Right cardiac atrium (tissue), 5 donors: Measurements from ENCODE around the gene ACSL5. TPM values are rescaled to one million over a fixed set of nuclear protein-coding genes. Genes with fewer than 3 reads are reported as not detected.
"Not testable (repeated sequence)": the region's sequence is repeated elsewhere in the genome, so short reads cannot be mapped to it uniquely, and the experiment has no call there.

Source experiments
- ATAC-seq, 2 donors: fragments of 200-7000 bp; cut with Tn5 transposase; one replicate each; pipeline versions ENCODE4 v1.8.0 to v1.9.1; 2020; ENCODE audit warnings: moderate library complexity in 2 of 2, mild to moderate bottlenecking in 1 of 2
- DNase-seq, 3 donors: peaks; one replicate each; pipeline ENCODE4 v3.0.0-alpha.2; 2020
- H3K27ac ChIP-seq: one replicate; pipeline ENCODE4 v1.5.1; 2013; ENCODE audit warnings: mild to moderate bottlenecking, low read length, control low read depth, moderate library complexity
- H3K27me3 ChIP-seq: one replicate; pipeline ENCODE4 v1.6.1; 2013; ENCODE audit not compliant: control insufficient read depth, insufficient read depth
- H3K4me1 ChIP-seq: one replicate; pipeline ENCODE4 v1.6.1; 2013; ENCODE audit warnings: low read length; ENCODE audit not compliant: control insufficient read depth, insufficient read depth
- H3K4me3 ChIP-seq: one replicate; pipeline ENCODE4 v1.5.1; 2013; ENCODE audit warnings: low read length, control low read depth
- H3K9me3 ChIP-seq: one replicate; pipeline ENCODE4 v1.6.1; 2013; ENCODE audit warnings: low read length; ENCODE audit not compliant: control insufficient read depth
- WGBS: extraction: QIAGEN DNeasy Blood & Tissue Kit; methylation state at CpG from one replicate; pipeline ENCODE4 v1.1.7; 2013; 5-methylcytosine and 5-hydroxymethylcytosine counted together
- intact Hi-C, 4 donors: fragments of 100-400 bp; cut with DNase I; formaldehyde crosslinking; loops; one replicate each; pipeline versions ENCODE4 v1.11.0 to v1.14.0; 2022 to 2023
- polyA plus RNA-seq: library from polyadenylated mRNA; stranded (reverse); fragments of 200-250 nt; gene quantifications from one replicate; pipeline ENCODE4 v1.2.3, GENCODE V29; 2013
- total RNA-seq, 4 donors: library from RNA; stranded (reverse); fragmentation: NEBNext Ultra II Directional; extraction: Animal tissue kit (Norgen Biotek cat#: 25700); gene quantifications; one replicate each; pipeline ENCODE4 v1.2.1, GENCODE V29; 2021
- donor health status: healthy with polysubstance abuse.
- donor health status: DM: no; HTN: yes; CAD: no.
- donor health status: DM: no; HTN: no; CAD: no.
- donor health status: DM: no; HTN: yes; CAD: no; lungs with severe emphysema.
- donor health status: DM: yes; HTN: yes; CAD: no.

The ACSL5 gene
- total and polyA plus RNA-seq, 5 donors, result 6.9 to 10.2 (median 7.7) TPM

GRCh38 chr10:112446055-112446854, 72.3 kb downstream of the ACSL5 start:
- intact Hi-C loops, result loop anchor here in 1 of 4 donors (10.0 kb wide), 1 partner anchor 271 kb away; no protein-coding TSS in a partner anchor
- no peaks in the 10 kb centered on the region for H3K9me3 ChIP-seq
- peak overlapping the region; percentile 77 for H3K4me3 ChIP-seq
- H3K27me3 ChIP-seq, result no peaks in the 10 kb centered on the region
- WGBS, result 5% methylated on average over 20 of the region's 20 CpGs
- H3K4me1 ChIP-seq, result peaks cover 2% of the 10 kb centered on the region
- ATAC-seq (peak; percentile 4 to 8), DNase-seq (peak in 1 of 3 donors; percentile 44)
- peak overlapping the region; percentile 95 for H3K27ac ChIP-seq

DNA sequence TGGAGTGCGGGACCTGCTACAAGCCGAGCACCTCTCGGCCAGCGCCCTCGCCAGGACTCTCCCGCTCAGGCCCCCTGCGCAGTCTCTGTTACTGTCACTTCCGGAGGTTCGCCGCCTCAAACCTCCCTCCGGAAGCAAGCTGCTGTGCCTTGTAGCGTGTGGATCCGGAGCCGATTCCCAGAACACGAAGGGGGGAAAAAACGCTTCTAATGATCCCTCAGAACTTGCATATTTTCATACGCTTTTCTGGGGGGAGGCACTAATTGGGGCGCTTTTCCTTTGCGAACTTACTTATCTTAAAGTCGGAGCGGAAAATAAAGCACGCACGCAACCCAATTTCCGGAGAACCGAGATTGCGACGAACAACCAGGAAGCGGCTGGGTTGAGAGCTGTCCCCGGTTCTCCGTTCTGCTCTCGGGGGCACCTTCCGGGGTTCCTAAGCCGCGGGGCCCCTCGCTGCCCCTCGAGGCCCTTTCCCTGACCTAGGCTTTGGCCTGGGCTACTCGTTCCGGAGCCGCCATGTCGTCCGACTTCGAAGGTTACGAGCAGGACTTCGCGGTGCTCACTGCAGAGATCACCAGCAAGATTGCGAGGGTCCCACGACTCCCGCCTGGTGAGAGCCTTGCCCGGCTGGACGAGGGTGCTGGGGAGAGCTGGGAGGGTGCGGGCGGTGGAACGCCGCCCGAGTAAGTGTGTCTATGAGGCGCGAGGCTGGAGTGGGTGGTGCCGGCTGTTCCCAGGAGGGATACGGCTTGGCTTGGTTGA, 73.1 kb downstream of the ACSL5 start, which contains the start of the genes VTI1A and ZDHHC6:
Gene VTI1A (plus strand): TSS at position 361 of the 765 bp plus-strand sequence. CDS start 159 bp downstream, at position 520.
Gene ZDHHC6 (minus strand): TSS at position 60 of the 765 bp plus-strand sequence. CDS start 1,478 bp downstream, outside the sequence.
- Histone ChIP-seq H3K4me3 (peak within 1 kb of the TSS; percentile 77), H3K4me1 (peaks cover 2% of the 10 kb centered on the region), H3K9me3 (no peaks in the 10 kb centered on the region), H3K27me3 (no peaks in the 10 kb centered on the region), H3K27ac (peak within 1 kb of the TSS; percentile 95)
- DNase-seq (peak; percentile 84 to 94 (median 92)), ATAC-seq (peak; percentile 98)
- intact Hi-C loops, result loop anchor here in 1 of 4 donors (10.0 kb wide), 1 partner anchor 272 kb away; no protein-coding TSS in a partner anchor
- WGBS, result under 1% methylated on average over 59 of the region's 59 CpGs

DNA sequence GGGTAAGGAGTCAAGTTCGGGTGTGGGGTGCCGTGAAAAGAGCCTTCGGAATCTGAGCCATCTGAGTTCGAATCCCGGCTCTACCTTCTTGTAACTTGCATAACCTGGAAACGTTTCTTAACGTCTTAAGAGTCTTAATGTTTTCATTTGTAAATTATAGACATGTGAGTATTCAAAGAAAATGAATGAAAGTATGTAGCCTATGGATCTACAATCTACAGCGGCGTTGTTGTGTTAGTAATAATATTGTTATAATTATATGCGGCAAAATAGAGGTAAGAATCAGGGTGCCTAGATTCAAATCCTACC, 73.7 kb downstream of the ACSL5 start:
- no peaks in the 10 kb centered on the region for H3K27me3 ChIP-seq
- no peak for ATAC-seq
- H3K27ac ChIP-seq, result no peak overlapping the region
- peak overlapping the region; percentile 77 for H3K4me3 ChIP-seq
- intact Hi-C loops, result loop anchor here in 1 of 4 donors (10.0 kb wide), 1 partner anchor 273 kb away; no protein-coding TSS in a partner anchor
- peaks cover 2% of the 10 kb centered on the region for H3K4me1 ChIP-seq
- WGBS, result 3% methylated on average over 10 of the region's 10 CpGs
- H3K9me3 ChIP-seq, result no peaks in the 10 kb centered on the region
- DNase-seq, result no peak

DNA sequence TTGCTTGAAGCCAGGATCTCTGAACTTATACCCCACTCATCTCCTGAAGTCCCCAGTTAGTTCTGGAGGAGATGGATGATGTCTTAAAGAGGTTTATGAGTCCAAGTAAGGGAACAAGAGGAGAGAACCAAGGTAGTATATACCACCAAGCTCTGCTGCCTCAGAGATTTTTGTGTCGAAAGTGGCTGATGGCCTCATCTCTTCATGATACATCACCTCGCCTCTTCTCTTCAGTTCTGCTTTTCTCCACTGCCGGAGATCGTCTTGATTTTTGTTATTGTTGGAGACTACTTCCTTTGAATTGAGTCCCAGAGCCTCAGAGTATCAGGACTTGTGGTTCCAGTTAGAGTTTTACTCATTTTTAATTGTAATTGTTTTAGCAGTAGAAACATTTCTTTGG, 75.0 kb downstream of the ACSL5 start:
- DNase-seq, result no peak
- ATAC-seq, result no peak
- no peaks in the 10 kb centered on the region for H3K27me3 ChIP-seq
- 62% methylated on average over 4 of the region's 4 CpGs for WGBS
- no peak overlapping the region for H3K27ac ChIP-seq
- no peaks in the 10 kb centered on the region for H3K9me3 ChIP-seq
- intact Hi-C loops, result loop anchor here in 1 of 4 donors (10.0 kb wide), 1 partner anchor 274 kb away; no protein-coding TSS in a partner anchor
- H3K4me1 ChIP-seq, result peaks cover 2% of the 10 kb centered on the region
- no peak overlapping the region for H3K4me3 ChIP-seq

DNA sequence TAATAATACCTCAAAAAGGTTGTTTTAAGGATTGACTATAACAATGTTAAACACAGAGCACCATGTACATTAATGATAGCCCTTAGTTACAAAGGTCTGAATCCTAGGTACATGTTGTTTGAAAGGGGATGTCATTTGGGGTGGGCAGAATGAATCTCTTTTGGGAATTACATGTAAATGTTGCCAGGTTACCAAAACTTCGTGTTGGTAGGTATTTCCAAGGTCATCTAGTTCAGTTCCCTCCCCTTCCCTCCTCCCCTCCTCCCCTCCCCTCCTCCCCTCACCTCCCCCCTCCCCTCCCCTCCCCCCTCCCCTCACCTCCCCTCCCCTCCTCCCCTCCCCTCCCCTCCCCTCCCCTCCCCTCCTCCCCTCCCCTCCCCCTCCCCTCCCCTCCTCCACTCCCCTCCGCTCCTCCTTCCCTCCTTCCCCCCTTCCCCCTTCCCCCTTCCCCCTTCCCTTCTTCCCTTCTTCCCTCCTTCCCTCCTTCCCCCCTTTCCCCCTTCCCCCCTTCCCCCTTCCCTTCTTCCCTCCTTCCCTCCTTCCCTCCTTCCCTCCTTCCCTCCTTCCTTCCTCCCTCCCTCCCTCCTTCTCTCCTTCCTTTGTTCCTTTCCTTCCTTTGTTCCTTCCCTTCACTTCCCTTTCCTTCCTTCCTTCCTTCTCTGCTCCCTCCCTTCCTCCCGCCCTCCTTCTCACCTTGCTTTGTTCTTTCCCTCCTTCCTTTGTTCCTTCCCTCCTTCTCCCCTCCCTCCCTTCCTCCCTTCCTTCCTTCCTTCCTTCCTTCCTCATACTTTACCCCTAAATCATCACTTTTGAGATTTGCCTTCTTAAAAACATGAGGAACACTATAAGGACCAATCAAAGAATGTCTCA, 81.2 kb downstream of the ACSL5 start:
- no peak for DNase-seq
- no peaks in the 10 kb centered on the region for H3K9me3 ChIP-seq
- no peak overlapping the region for H3K4me3 ChIP-seq
- no peak for ATAC-seq
- intact Hi-C loops, result no loop called here
- WGBS, result 86% methylated on average over 2 of the region's 3 CpGs
- no peaks in the 10 kb centered on the region for H3K27me3 ChIP-seq
- no peak overlapping the region for H3K27ac ChIP-seq
- no peaks in the 10 kb centered on the region for H3K4me1 ChIP-seq

GRCh38 chr10:112456533-112456932, 82.6 kb downstream of the ACSL5 start:
- intact Hi-C loops, result no loop called here
- no peaks in the 10 kb centered on the region for H3K4me1 ChIP-seq
- no peak overlapping the region for H3K4me3 ChIP-seq
- no peak overlapping the region for H3K27ac ChIP-seq
- 97% methylated on average over 2 of the region's 2 CpGs for WGBS
- H3K9me3 ChIP-seq, result no peaks in the 10 kb centered on the region
- ATAC-seq (no peak), DNase-seq (no peak)
- no peaks in the 10 kb centered on the region for H3K27me3 ChIP-seq

DNA sequence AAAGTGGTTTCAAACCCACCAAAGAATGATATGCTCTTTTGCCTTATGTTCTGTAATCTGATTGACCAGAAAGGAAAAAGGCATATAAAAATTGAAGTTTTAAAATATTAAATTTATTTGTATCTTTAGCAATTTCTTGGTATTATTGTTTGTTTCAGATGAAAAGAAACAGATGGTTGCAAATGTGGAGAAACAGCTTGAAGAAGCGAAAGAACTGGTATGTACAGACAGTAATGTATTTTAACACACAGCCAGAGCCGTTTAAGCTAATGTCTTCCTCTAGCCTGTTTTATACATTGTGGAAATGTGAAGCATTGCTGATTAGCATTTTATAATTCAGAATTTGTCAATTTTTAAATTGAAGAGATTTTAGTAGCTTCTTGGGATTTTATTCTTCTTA, 86.5 kb downstream of the ACSL5 start:
- Histone ChIP-seq H3K4me3 (no peak overlapping the region), H3K27me3 (no peaks in the 10 kb centered on the region), H3K9me3 (no peaks in the 10 kb centered on the region), H3K4me1 (no peaks in the 10 kb centered on the region), H3K27ac (no peak overlapping the region)
- DNase-seq, result no peak
- no peak for ATAC-seq
- intact Hi-C loops, result no loop called here
- 91% methylated on average over 2 of the region's 2 CpGs for WGBS

GRCh38 chr10:112461029-112461887, 87.3 kb downstream of the ACSL5 start:
- no peak overlapping the region for H3K27ac ChIP-seq
- H3K9me3 ChIP-seq, result no peaks in the 10 kb centered on the region
- H3K4me1 ChIP-seq, result no peaks in the 10 kb centered on the region
- H3K4me3 ChIP-seq, result no peak overlapping the region
- ATAC-seq (no peak), DNase-seq (no peak)
- WGBS, result 97% methylated on average over 4 of the region's 4 CpGs
- intact Hi-C loops, result no loop called here
- no peaks in the 10 kb centered on the region for H3K27me3 ChIP-seq

- H3K27me3 ChIP-seq, H3K9me3 ChIP-seq, H3K27ac ChIP-seq, intact Hi-C loops, H3K4me3 ChIP-seq, H3K4me1 ChIP-seq, DNase-seq, ATAC-seq: not testable (repeated sequence)
- WGBS, result 95% methylated on average over 5 of the region's 5 CpGs
These were observed 90.2 kb downstream of the ACSL5 start for GRCh38 chr10:112464074-112464473.
